CD4-positive, alpha-beta memory T cell (primary cell): ENCODE data around the gene RFX3. TPM values are rescaled to one million over a fixed set of nuclear protein-coding genes. Genes with fewer than 3 reads are reported as not detected.
A peak's percentile ranks its signal among the peaks of the same experiment; 100 is the strongest.

ENCODE experiments used
- CTCF ChIA-PET: fragments of 350-600 bp; sonication (Branson Sonifier 250); formaldehyde crosslinking; loops from one replicate; lab custom pipeline; 2021; ENCODE audit warnings: inconsistent platforms; ENCODE audit not compliant: partially characterized antibody; lab: Charles Lee
- POLR2A ChIA-PET: fragments of 350-600 bp; sonication (Branson Sonifier 250); formaldehyde crosslinking; loops from one replicate; lab custom pipeline; 2021; ENCODE audit not compliant: partially characterized antibody; lab: Charles Lee
- DNase-seq, 5 donors: peaks; one replicate each; pipeline versions ENCODE4 v3.0.0 to v3.0.0-alpha.2; 2020 to 2022; ENCODE audit warnings: mixed read lengths in 1 of 5
- H3K27ac ChIP-seq: one replicate; pipeline ENCODE4 v1.7.0; 2013; ENCODE audit warnings: low read depth, low read length
- H3K27me3 ChIP-seq: 2 replicates; pipeline ENCODE4 v1.7.0; 2013; ENCODE audit warnings: mild to moderate bottlenecking, low read length, moderate library complexity; ENCODE audit not compliant: insufficient read depth
- H3K36me3 ChIP-seq: 2 replicates; pipeline ENCODE4 v1.7.0; 2013; ENCODE audit warnings: mild to moderate bottlenecking, low read length, moderate library complexity; ENCODE audit not compliant: insufficient read depth
- H3K4me1 ChIP-seq: 2 replicates; pipeline ENCODE4 v1.7.0; 2013; ENCODE audit warnings: mild to moderate bottlenecking, low read length, moderate library complexity; ENCODE audit not compliant: insufficient read depth
- H3K4me3 ChIP-seq, 2 donors: one replicate each; pipeline ENCODE4 v1.7.0; 2013; ENCODE audit warnings: low read length in 2 of 2, mild to moderate bottlenecking in 1 of 2
- H3K9me3 ChIP-seq, 2 donors: one replicate each; pipeline ENCODE4 v1.7.0; 2013; ENCODE audit warnings: low read length in 2 of 2, control low read depth in 1 of 2; ENCODE audit not compliant: control insufficient read depth in 1 of 2
- H3K27ac Mint-ChIP-seq, 7 donors: one replicate each; pipeline ENCODE4 v1.8.0; 2020 to 2021; ENCODE audit warnings: mixed read lengths in 7 of 7, mild to moderate bottlenecking in 6 of 7, inconsistent platforms in 3 of 7, moderate library complexity in 3 of 7
- H3K27me3 Mint-ChIP-seq, 2 donors: one replicate each; pipeline ENCODE4 v1.8.0; 2020 to 2021; ENCODE audit warnings: mixed read lengths in 2 of 2
- H3K36me3 Mint-ChIP-seq, 2 donors: one replicate each; pipeline ENCODE4 v1.8.0; 2020 to 2021; ENCODE audit warnings: mixed read lengths in 2 of 2, inconsistent platforms in 1 of 2, mild to moderate bottlenecking in 1 of 2
- H3K4me1 Mint-ChIP-seq, 4 donors: one replicate each; pipeline ENCODE4 v1.8.0; 2020 to 2021; ENCODE audit warnings: mixed read lengths in 4 of 4, mild to moderate bottlenecking in 1 of 4
- H3K4me3 Mint-ChIP-seq, 8 donors: one replicate each; pipeline ENCODE4 v1.8.0; 2020 to 2021; ENCODE audit warnings: mixed read lengths in 8 of 8, mild to moderate bottlenecking in 7 of 8, moderate library complexity in 6 of 8, inconsistent platforms in 3 of 8
- H3K9me3 Mint-ChIP-seq, 8 donors: one replicate each; pipeline ENCODE4 v1.8.0; 2020 to 2021; ENCODE audit warnings: mixed read lengths in 8 of 8, mild to moderate bottlenecking in 5 of 8, inconsistent platforms in 3 of 8, moderate library complexity in 1 of 8
- intact Hi-C: fragments of 100-400 bp; cut with micrococcal nuclease; formaldehyde crosslinking; loops from one replicate; pipeline ENCODE4 v1.15.1; 2023
- polyA plus RNA-seq, 2 donors: library from polyadenylated mRNA; unstranded; fragments of 300-500 nt; fragmentation: Illumina TruSeq; gene quantifications; one replicate each; pipeline ENCODE4 v1.2.3, GENCODE V29; 2021
- total RNA-seq, 2 experiments: library from RNA; stranded (reverse); gene quantifications; one replicate each; pipeline ENCODE4 v1.2.3, GENCODE V29; 2021

Gene RFX3
- total and polyA plus RNA-seq, 4 experiments from 2014 or later = 3.0 to 30.8 (median 16.5) TPM

- H3K9me3 Mint-ChIP-seq = peaks cover 0 to 3% (median 0%) of the 10 kb centered on the region in 8 donors
- Histone ChIP-seq H3K36me3 (no peaks in the 10 kb centered on the region), H3K4me3 (no peak overlapping the region), H3K9me3 (no peaks in the 10 kb centered on the region), H3K4me1 (no peaks in the 10 kb centered on the region), H3K27ac (no peak overlapping the region), H3K27me3 (no peaks in the 10 kb centered on the region)
- CTCF ChIA-PET = no interaction called here
- DNase-seq = no peak
- intact Hi-C loops = no loop called here
- H3K27me3 Mint-ChIP-seq = no peaks in the 10 kb centered on the region
- POLR2A ChIA-PET = no interaction called here
- no peak overlapping the region for H3K4me3 Mint-ChIP-seq
- no peak overlapping the region for H3K27ac Mint-ChIP-seq
- H3K4me1 Mint-ChIP-seq = peaks cover 2 to 8% (median 6%) of the 10 kb centered on the region in 4 donors
- H3K36me3 Mint-ChIP-seq = peaks cover 0 to under 1% of the 10 kb centered on the region in 2 donors
These were observed 79.5 kb downstream of the RFX3 start for GRCh38 chr9:3446313-3446712.

- no peaks in the 10 kb centered on the region for H3K4me1 ChIP-seq
- Mint-ChIP-seq H3K4me1 (peaks cover 5 to 10% (median 7%) of the 10 kb centered on the region in 4 donors), H3K4me3 (no peak overlapping the region), H3K27ac (no peak overlapping the region), H3K9me3 (peaks cover 0 to 3% (median 0%) of the 10 kb centered on the region in 8 donors), H3K36me3 (peaks cover 0 to 2% of the 10 kb centered on the region in 2 donors), H3K27me3 (no peaks in the 10 kb centered on the region)
- DNase-seq = no peak
- no peak overlapping the region for H3K27ac ChIP-seq
- CTCF ChIA-PET = no interaction called here
- POLR2A ChIA-PET = no interaction called here
- no peaks in the 10 kb centered on the region for H3K36me3 ChIP-seq
- H3K4me3 ChIP-seq = no peak overlapping the region
- H3K9me3 ChIP-seq = no peaks in the 10 kb centered on the region
- H3K27me3 ChIP-seq = no peaks in the 10 kb centered on the region
- intact Hi-C loops = loop anchor here (5.0 kb wide), 2 partner anchors 112 to 587 kb away; no protein-coding TSS in a partner anchor
These were observed 81.8 kb downstream of the RFX3 start for GRCh38 chr9:3444016-3444415.

GRCh38 chr9:3441197-3441816 lies 84.5 kb downstream of the RFX3 start:
- H3K27me3 Mint-ChIP-seq = no peaks in the 10 kb centered on the region
- H3K4me3 Mint-ChIP-seq = no peak overlapping the region
- DNase-seq = peak; percentile 31 to 50 (median 44)
- H3K36me3 Mint-ChIP-seq = peaks cover 4% of the 10 kb centered on the region in 2 donors
- peaks cover 3 to 10% (median 6%) of the 10 kb centered on the region in 4 donors for H3K4me1 Mint-ChIP-seq
- Histone ChIP-seq H3K27ac (no peak overlapping the region), H3K36me3 (no peaks in the 10 kb centered on the region), H3K4me3 (no peak overlapping the region), H3K4me1 (no peaks in the 10 kb centered on the region), H3K9me3 (no peaks in the 10 kb centered on the region), H3K27me3 (no peaks in the 10 kb centered on the region)
- POLR2A ChIA-PET = interaction anchor here (1.2 kb wide), 1 partner anchor 83 kb away, joined by 4 read pairs; no protein-coding TSS in a partner anchor
- H3K27ac Mint-ChIP-seq = peak overlapping the region in 1 of 7 donors; percentile 62
- peaks cover 0 to 3% (median 0%) of the 10 kb centered on the region in 8 donors for H3K9me3 Mint-ChIP-seq
- intact Hi-C loops = loop anchor here (1.0 to 5.0 kb wide), 4 partner anchors 109 to 584 kb away; no protein-coding TSS in a partner anchor
- CTCF ChIA-PET = interaction anchor here (0.6 to 2.8 kb wide), 33 partner anchors 8 to 583 kb away, joined by 3 to 14 read pairs (median 5); no protein-coding TSS in a partner anchor

GRCh38 chr9:3436629-3437420 lies 89.0 kb downstream of the RFX3 start:
- Histone ChIP-seq H3K27ac (no peak overlapping the region), H3K4me3 (no peak overlapping the region), H3K36me3 (no peaks in the 10 kb centered on the region), H3K27me3 (no peaks in the 10 kb centered on the region), H3K4me1 (no peaks in the 10 kb centered on the region), H3K9me3 (no peaks in the 10 kb centered on the region)
- Mint-ChIP-seq H3K36me3 (peaks cover 9 to 25% of the 10 kb centered on the region in 2 donors), H3K27ac (no peak overlapping the region), H3K27me3 (no peaks in the 10 kb centered on the region), H3K4me3 (no peak overlapping the region), H3K4me1 (peaks cover 1 to 10% (median 6%) of the 10 kb centered on the region in 4 donors), H3K9me3 (no peaks in the 10 kb centered on the region)
- ChIA-PET POLR2A (no interaction called here), CTCF (interaction anchor here (0.6 to 2.2 kb wide), 2 partner anchors 13 to 196 kb away, joined by 3 to 5 read pairs; no protein-coding TSS in a partner anchor)
- DNase-seq = no peak
- intact Hi-C loops = no loop called here

- no peak overlapping the region for H3K4me3 Mint-ChIP-seq
- POLR2A ChIA-PET = no interaction called here
These were observed 90.1 kb downstream of the RFX3 start for GRCh38 chr9:3435732-3436131.

GRCh38 chr9:3434594-3434993 lies 91.2 kb downstream of the RFX3 start:
- DNase-seq = no peak
- POLR2A ChIA-PET = interaction anchor here (1.0 kb wide), 1 partner anchor 43 kb away, joined by 3 read pairs; no protein-coding TSS in a partner anchor
- no peaks in the 10 kb centered on the region for H3K27me3 ChIP-seq
- no peaks in the 10 kb centered on the region for H3K4me1 ChIP-seq
- Mint-ChIP-seq H3K36me3 (peaks cover 7 to 30% of the 10 kb centered on the region in 2 donors), H3K27ac (peak overlapping the region in 1 of 7 donors; percentile 7), H3K9me3 (no peaks in the 10 kb centered on the region), H3K27me3 (no peaks in the 10 kb centered on the region), H3K4me1 (peaks cover 0 to 5% (median 2%) of the 10 kb centered on the region in 4 donors), H3K4me3 (no peak overlapping the region)
- no peaks in the 10 kb centered on the region for H3K36me3 ChIP-seq
- CTCF ChIA-PET = no interaction called here
- intact Hi-C loops = no loop called here
- no peak overlapping the region for H3K4me3 ChIP-seq
- H3K27ac ChIP-seq = no peak overlapping the region
- no peaks in the 10 kb centered on the region for H3K9me3 ChIP-seq

More at GRCh38 chr9:3435732-3436131, 90.1 kb downstream of the RFX3 start:
- H3K9me3 Mint-ChIP-seq = no peaks in the 10 kb centered on the region
- intact Hi-C loops = no loop called here
- no peak overlapping the region for H3K27ac Mint-ChIP-seq
- no peak for DNase-seq
- Histone ChIP-seq H3K27ac (no peak overlapping the region), H3K36me3 (no peaks in the 10 kb centered on the region), H3K4me3 (no peak overlapping the region), H3K9me3 (no peaks in the 10 kb centered on the region), H3K27me3 (no peaks in the 10 kb centered on the region), H3K4me1 (no peaks in the 10 kb centered on the region)
- CTCF ChIA-PET = interaction anchor here (0.6 kb wide), 1 partner anchor 14 kb away, joined by 3 read pairs; no protein-coding TSS in a partner anchor
- peaks cover 7 to 30% of the 10 kb centered on the region in 2 donors for H3K36me3 Mint-ChIP-seq
- peaks cover 0 to 7% (median 2%) of the 10 kb centered on the region in 4 donors for H3K4me1 Mint-ChIP-seq
- no peaks in the 10 kb centered on the region for H3K27me3 Mint-ChIP-seq

- Mint-ChIP-seq H3K27me3 (no peaks in the 10 kb centered on the region), H3K9me3 (no peaks in the 10 kb centered on the region), H3K36me3 (peaks cover 7 to 30% of the 10 kb centered on the region in 2 donors), H3K4me1 (peaks cover 0 to 5% (median 2%) of the 10 kb centered on the region in 4 donors), H3K27ac (no peak overlapping the region), H3K4me3 (no peak overlapping the region)
- Histone ChIP-seq H3K9me3 (no peaks in the 10 kb centered on the region), H3K27ac (no peak overlapping the region), H3K4me3 (no peak overlapping the region), H3K4me1 (no peaks in the 10 kb centered on the region), H3K27me3 (no peaks in the 10 kb centered on the region), H3K36me3 (no peaks in the 10 kb centered on the region)
- ChIA-PET POLR2A (no interaction called here), CTCF (no interaction called here)
- no peak for DNase-seq
- intact Hi-C loops = no loop called here
These were observed 92.0 kb downstream of the RFX3 start for GRCh38 chr9:3433754-3434153.
